HepG2 (cell line): ENCODE data around the gene ITGB7. TPM values are rescaled to one million over a fixed set of nuclear protein-coding genes. Genes with fewer than 3 reads are reported as not detected.
A peak's percentile ranks its signal among the peaks of the same experiment; 100 is the strongest.

Source experiments
- ATAC-seq: fragments of 200-7000 bp; cut with Tn5 transposase; 3 replicates; pipeline ENCODE4 v1.9.1; 2020; ENCODE audit warnings: mild to moderate bottlenecking, moderate library complexity
- BruUV-seq: library from RNA; stranded (reverse); fragments of 400-500 nt; replicated peaks from 2 replicates; lab custom pipeline; 2021; lab: Mats Ljungman, UMichigan
- CTCF ChIA-PET: fragments of 300-600 bp; formaldehyde crosslinking; extraction: SDS; loops from one replicate; lab custom pipeline; 2021; ENCODE audit warnings: low total read pairs, inconsistent platforms, low intra/inter-chr PET ratio; lab: Yijun Ruan, JAX
- POLR2A ChIA-PET: fragments of 350-600 bp; sonication (Branson Sonifier 250); formaldehyde crosslinking; loops from one replicate; lab custom pipeline; 2020; ENCODE audit warnings: antibody characterized with exemption, inconsistent platforms; lab: Yijun Ruan, JAX
- DNase-seq: peaks from one replicate; pipeline ENCODE4 v3.0.0-alpha.2; 2015; ENCODE audit warnings: low spot score
- FAIRE-seq: peaks from 3 replicates; lab custom pipeline; 2011; peaks lifted over from hg19 to GRCh38; lab: Jason Lieb, UNC
- H2AFZ ChIP-seq: one replicate; pipeline ENCODE4 v1.6.1; 2011; ENCODE audit warnings: low read length, inconsistent platforms
- H3K27ac ChIP-seq: fragments of 300-600 bp; 3 replicates; pipeline ENCODE4 v1.8.0; 2011; ENCODE audit warnings: mixed run types, mild to moderate bottlenecking, mixed read lengths, low read length, inconsistent platforms; ENCODE audit not compliant: insufficient read depth; ENCODE audit errors: extremely low read length
- H3K27me3 ChIP-seq, 2 experiments: fragments of 200-600 bp in 1 of 2; 2 replicates in 1 of 2; 3 replicates in 1 of 2; pipeline versions ENCODE4 v1.6.0 to v1.8.0; 2011; ENCODE audit warnings: low read length in 2 of 2, mild to moderate bottlenecking in 2 of 2, moderate library complexity in 2 of 2, inconsistent platforms in 1 of 2; ENCODE audit not compliant: insufficient read depth in 2 of 2, control insufficient read depth in 1 of 2
- H3K36me3 ChIP-seq, 2 experiments: fragments of 200-600 bp in 1 of 2; replicated peaks in 1 of 2; 2 replicates in 1 of 2; 3 replicates in 1 of 2; pipeline versions ENCODE4 v1.5.1 to v1.8.0; 2011; ENCODE audit warnings: low read length in 2 of 2, inconsistent platforms in 1 of 2; ENCODE audit not compliant: insufficient read depth in 2 of 2, control insufficient read depth in 1 of 2
- H3K4me1 ChIP-seq: 2 replicates; pipeline ENCODE4 v1.5.1; 2012; ENCODE audit warnings: low read length, inconsistent platforms; ENCODE audit not compliant: insufficient read depth
- H3K4me2 ChIP-seq: 2 replicates; pipeline ENCODE4 v1.6.0; 2011; ENCODE audit warnings: low read depth, low read length, inconsistent platforms
- H3K4me3 ChIP-seq, 3 experiments: fragments of 200-600 bp in 1 of 3; sonication (generic), shearing (Covaris generic) in 1 of 3; replicated peaks in 1 of 3; 2 replicates each; pipeline ENCODE4 v1.5.1; 2011 to 2016; ENCODE audit warnings: low read length in 3 of 3, inconsistent platforms in 2 of 3, low read depth in 2 of 3, mild to moderate bottlenecking in 2 of 3, control low read depth in 1 of 3, mixed read lengths in 1 of 3; ENCODE audit not compliant: insufficient read depth in 1 of 3
- H3K79me2 ChIP-seq: one replicate; pipeline ENCODE4 v1.6.1; 2011; ENCODE audit warnings: low read length, inconsistent platforms; ENCODE audit not compliant: insufficient read depth
- H3K9ac ChIP-seq: 2 replicates; pipeline ENCODE4 v1.6.0; 2011; ENCODE audit warnings: mild to moderate bottlenecking, low read depth, low read length, inconsistent platforms; ENCODE audit not compliant: insufficient read depth
- H3K9me3 ChIP-seq: 2 replicates; pipeline ENCODE4 v1.5.1; 2012; ENCODE audit warnings: mild to moderate bottlenecking, low read length
- H4K20me1 ChIP-seq: 2 replicates; pipeline ENCODE4 v1.6.0; 2011; ENCODE audit warnings: inconsistent platforms, mild to moderate bottlenecking, low read length, moderate library complexity; ENCODE audit not compliant: insufficient read depth
- CHD4 ChIP-seq: fragments of 200-600 bp; sonication (generic); IDR thresholded peaks from 2 replicates; pipeline ENCODE4 v1.7.0; 2017; ENCODE audit warnings: mild to moderate bottlenecking, low read length, borderline replicate concordance
- CTCF ChIP-seq: sonication (generic); formaldehyde crosslinking; IDR thresholded peaks from 2 replicates; pipeline ENCODE4 v1.5.0; 2020; ENCODE audit warnings: mild to moderate bottlenecking, missing genetic modification reagents, moderate library complexity
- HNF4A ChIP-seq: sonication (generic); formaldehyde crosslinking; IDR thresholded peaks from 2 replicates; pipeline ENCODE4 v1.4.0; 2020; ENCODE audit warnings: missing genetic modification reagents
- LCORL ChIP-seq, 2 experiments: fragments of 450-650 bp in 1 of 2; sonication (generic) in 1 of 2; formaldehyde crosslinking in 1 of 2; IDR thresholded peaks; 2 replicates each; pipeline versions ENCODE4 v1.5.0 to v1.6.1; 2017 to 2020; ENCODE audit warnings: antibody characterized with exemption in 1 of 2, missing genetic modification reagents in 1 of 2
- NFAT5 ChIP-seq: sonication (generic); formaldehyde crosslinking; IDR thresholded peaks from 2 replicates; pipeline ENCODE4 v1.4.0; 2020; ENCODE audit warnings: missing genetic modification reagents
- PAXIP1 ChIP-seq: sonication (generic); formaldehyde crosslinking; conservative IDR thresholded peaks from 2 replicates; pipeline ENCODE4 v1.4.0; 2020; ENCODE audit warnings: mild to moderate bottlenecking, missing genetic modification reagents, moderate library complexity
- SNRNP70 ChIP-seq: fragments of 200-400 bp; formaldehyde crosslinking; IDR thresholded peaks from 2 replicates; pipeline ENCODE4 v1.6.1; 2017; ENCODE audit warnings: mild to moderate bottlenecking, low read depth, low read length, moderate library complexity
- ZNF652 ChIP-seq: IDR thresholded peaks from 2 replicates; pipeline ENCODE4 v1.6.1; 2016; ENCODE audit warnings: low read depth, borderline replicate concordance
- WGBS: methylation state at CpG from one replicate; pipeline ENCODE4 v1.1.6; 2017; ENCODE audit warnings: low lambda C conversion rate; 5-methylcytosine and 5-hydroxymethylcytosine counted together
- in situ Hi-C: cut with HindIII; loops from 2 replicates; pipeline ENCODE4 v1.10.0; 2017; ENCODE audit warnings: low pct_unique_long_range_greater_than_20kb; ENCODE audit not compliant: extremely low pct_ligation_motif_present
- intact Hi-C: fragments of 100-400 bp; cut with micrococcal nuclease; formaldehyde crosslinking; loops from one replicate; pipeline ENCODE4 v1.10.0; 2022; ENCODE audit not compliant: unreplicated experiment
- polyA plus RNA-seq, 8 experiments: library from polyadenylated mRNA; depleted of rRNA in 3 of 8; stranded (reverse) in 7 of 8; unstranded in 1 of 8; fragments of >200 nt; fragmentation: Illumina TruSeq in 4 of 8; extraction: Trizol in 4 of 8; gene quantifications; 2 replicates each; pipeline versions ENCODE4 v1.2.1 to v1.2.3, GENCODE V29; 2011 to 2016; ENCODE audit warnings: low read depth in 4 of 8, missing spikeins in 1 of 8, mixed read lengths in 1 of 8; ENCODE audit not compliant: insufficient read depth in 1 of 8
- total RNA-seq, 5 experiments: library from RNA; depleted of rRNA; stranded (reverse); fragments of >200 nt; fragmentation: Illumina TruSeq; extraction: Trizol; gene quantifications; 2 replicates each; pipeline ENCODE4 v1.2.3, GENCODE V29; 2016; ENCODE audit warnings: low read depth in 1 of 5

Gene ITGB7
- total and polyA plus RNA-seq, 2 of the 13 experiments (the other 11 are each of a cell fraction or from before 2014, with no cell fraction given), result 0.16 to 0.18 TPM

DNA sequence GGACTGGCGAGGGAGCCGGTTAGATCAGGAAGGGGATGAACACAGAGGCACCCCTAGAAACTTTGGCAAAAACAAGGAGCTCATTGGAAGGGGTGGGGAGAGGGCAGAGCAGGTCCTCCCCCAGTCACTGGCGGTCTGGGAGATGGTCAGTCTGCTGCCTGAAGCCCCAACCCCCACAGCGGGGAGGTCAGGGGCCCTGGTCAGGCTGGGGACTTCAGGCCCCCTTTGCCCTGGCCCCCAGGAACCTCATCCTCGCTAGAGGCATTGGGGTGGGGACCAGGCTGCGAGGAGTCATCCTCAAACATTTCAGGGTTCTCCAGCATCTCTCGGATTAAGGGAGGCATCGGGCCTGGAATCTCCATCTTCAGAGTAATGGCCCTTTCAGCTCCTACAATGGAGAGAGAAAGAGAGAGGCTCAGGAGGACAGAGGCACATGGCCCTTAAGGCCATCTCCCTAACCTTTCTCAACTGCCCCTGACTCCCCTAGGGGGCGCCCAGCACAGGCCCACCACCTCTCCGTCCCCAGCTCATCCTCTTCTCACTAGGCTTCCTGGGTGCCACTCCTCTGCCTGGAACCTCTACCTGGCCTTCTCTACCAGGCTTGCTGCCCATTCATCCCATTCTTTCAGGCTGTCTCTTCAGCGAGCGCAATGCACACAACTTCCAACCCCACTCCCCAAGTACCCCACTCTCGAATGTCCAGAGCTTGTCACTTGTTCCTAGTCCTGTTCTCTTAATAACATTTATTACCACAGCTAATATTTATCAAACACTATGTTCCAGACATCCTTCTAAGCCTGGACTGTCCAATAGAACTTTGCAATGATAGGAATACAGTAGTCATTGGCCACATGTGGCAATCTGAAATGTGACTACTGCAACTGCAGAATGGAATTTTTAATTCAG is 4.7 kb upstream of the ITGB7 start (continued):
- TF ChIP-seq CTCF (CRISPR knock-in tag) (peak; percentile 68), CHD4 (no peak), SNRNP70 (no peak)

- CTCF ChIA-PET, result interaction anchor here (4.4 kb wide), 1 partner anchor 77 kb away, joined by 66 read pairs; no protein-coding TSS in a partner anchor
- H3K36me3 ChIP-seq, result no peaks in the 10 kb centered on the region; a peak in 1 of 5 replicates
- in situ Hi-C loops, result loop anchor here (5.0 kb wide), 1 partner anchor 76 kb away; no protein-coding TSS in a partner anchor
Observed at GRCh38 chr12:53210843-53211242, 3.8 kb upstream of the ITGB7 start.

More at GRCh38 chr12:53210843-53211242, 3.8 kb upstream of the ITGB7 start:
- H4K20me1 ChIP-seq, result no peaks in the 10 kb centered on the region
- POLR2A ChIA-PET, result no interaction called here
- no peak overlapping the region for H3K27ac ChIP-seq
- H3K4me3 ChIP-seq, result no peak overlapping the region
- TF ChIP-seq PAXIP1 (CRISPR knock-in tag) (0 out of 2 replicates have a peak, but pooled peaks have one; percentile 20), LCORL (IDR thresholded peaks at IDR 0.05) (no peak), LCORL (CRISPR knock-in tag; IDR thresholded peaks at IDR 0.05) (0 out of 2 replicates have a peak, but pooled peaks have one; percentile 12), ZNF652 (CRISPR knock-in tag) (0 out of 2 replicates have a peak, but pooled peaks have one; percentile 17), HNF4A (CRISPR knock-in tag) (peak; percentile 61), NFAT5 (CRISPR knock-in tag) (no peak)
- no peak for DNase-seq
- WGBS, result 30% methylated on average over 3 of the region's 4 CpGs
- H3K9me3 ChIP-seq, result no peaks in the 10 kb centered on the region
- peaks cover 2 to 12% of the 10 kb centered on the region in 2 experiments; a peak in 3 of 5 replicates for H3K27me3 ChIP-seq
- no TSS peak for BruUV-seq
- peak; percentile 29 for ATAC-seq
- H3K4me1 ChIP-seq, result peaks cover 29% of the 10 kb centered on the region
- peak overlapping the region; percentile 34 for H3K4me2 ChIP-seq
- FAIRE-seq, result no peak
- no peaks in the 10 kb centered on the region for H3K79me2 ChIP-seq
- H3K9ac ChIP-seq, result no peak overlapping the region
- intact Hi-C loops, result loop anchor here (5.0 kb wide), 1 partner anchor 41 kb away; a partner anchor contains a TSS
- no peak overlapping the region for H2AFZ ChIP-seq
